ENCODE data around the gene ABCB9.

The ABCB9 gene

DNA sequence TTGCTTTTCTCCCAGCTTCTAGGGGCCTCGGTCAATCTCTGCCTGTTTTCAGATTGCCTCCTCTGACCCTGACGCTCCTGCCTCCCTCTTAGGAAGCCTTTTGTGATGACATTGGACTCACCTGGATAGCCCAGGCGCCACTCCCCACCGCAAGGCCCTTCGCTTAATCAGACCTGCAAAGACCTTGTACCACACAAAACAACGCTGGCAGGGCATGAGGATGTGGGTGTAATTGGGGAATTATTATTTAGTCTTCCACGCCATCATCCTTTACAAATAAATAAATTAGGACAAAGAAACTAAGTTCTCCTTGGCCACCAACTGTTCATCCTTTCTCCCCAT lies 62.6 kb downstream of the ABCB9 start:
- TF ChIP-seq ZFP30 (CRISPR knock-in tag; IDR thresholded peaks at IDR 0.05) (no peak), GLIS3 (CRISPR knock-in tag; IDR thresholded peaks at IDR 0.05) (no peak), TCF4 (CRISPR knock-in tag; IDR thresholded peaks at IDR 0.05; ENCODE audit: borderline replicate concordance) (no peak), BACH2 (CRISPR knock-in tag; IDR thresholded peaks at IDR 0.05; ENCODE audit: borderline replicate concordance) (no peak), ZFP3 (CRISPR knock-in tag; IDR thresholded peaks at IDR 0.05) (no peak), ISL1 (CRISPR knock-in tag; IDR thresholded peaks at IDR 0.05) (no peak), PPARA (CRISPR knock-in tag; IDR thresholded peaks at IDR 0.05; ENCODE audit: borderline replicate concordance) (no peak)
- TF ChIP-seq, protein P1, sequence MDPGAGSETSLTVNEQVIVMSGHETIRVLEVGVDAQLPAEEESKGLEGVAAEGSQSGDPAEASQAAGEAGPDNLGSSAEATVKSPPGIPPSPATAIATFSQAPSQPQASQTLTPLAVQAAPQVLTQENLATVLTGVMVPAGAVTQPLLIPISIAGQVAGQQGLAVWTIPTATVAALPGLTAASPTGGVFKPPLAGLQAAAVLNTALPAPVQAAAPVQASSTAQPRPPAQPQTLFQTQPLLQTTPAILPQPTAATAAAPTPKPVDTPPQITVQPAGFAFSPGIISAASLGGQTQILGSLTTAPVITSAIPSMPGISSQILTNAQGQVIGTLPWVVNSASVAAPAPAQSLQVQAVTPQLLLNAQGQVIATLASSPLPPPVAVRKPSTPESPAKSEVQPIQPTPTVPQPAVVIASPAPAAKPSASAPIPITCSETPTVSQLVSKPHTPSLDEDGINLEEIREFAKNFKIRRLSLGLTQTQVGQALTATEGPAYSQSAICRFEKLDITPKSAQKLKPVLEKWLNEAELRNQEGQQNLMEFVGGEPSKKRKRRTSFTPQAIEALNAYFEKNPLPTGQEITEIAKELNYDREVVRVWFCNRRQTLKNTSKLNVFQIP (CRISPR knock-in tag; IDR thresholded peaks at IDR 0.05; ENCODE audit: borderline replicate concordance, low read depth), result no peak
- ATAC-seq, result no peak

DNA sequence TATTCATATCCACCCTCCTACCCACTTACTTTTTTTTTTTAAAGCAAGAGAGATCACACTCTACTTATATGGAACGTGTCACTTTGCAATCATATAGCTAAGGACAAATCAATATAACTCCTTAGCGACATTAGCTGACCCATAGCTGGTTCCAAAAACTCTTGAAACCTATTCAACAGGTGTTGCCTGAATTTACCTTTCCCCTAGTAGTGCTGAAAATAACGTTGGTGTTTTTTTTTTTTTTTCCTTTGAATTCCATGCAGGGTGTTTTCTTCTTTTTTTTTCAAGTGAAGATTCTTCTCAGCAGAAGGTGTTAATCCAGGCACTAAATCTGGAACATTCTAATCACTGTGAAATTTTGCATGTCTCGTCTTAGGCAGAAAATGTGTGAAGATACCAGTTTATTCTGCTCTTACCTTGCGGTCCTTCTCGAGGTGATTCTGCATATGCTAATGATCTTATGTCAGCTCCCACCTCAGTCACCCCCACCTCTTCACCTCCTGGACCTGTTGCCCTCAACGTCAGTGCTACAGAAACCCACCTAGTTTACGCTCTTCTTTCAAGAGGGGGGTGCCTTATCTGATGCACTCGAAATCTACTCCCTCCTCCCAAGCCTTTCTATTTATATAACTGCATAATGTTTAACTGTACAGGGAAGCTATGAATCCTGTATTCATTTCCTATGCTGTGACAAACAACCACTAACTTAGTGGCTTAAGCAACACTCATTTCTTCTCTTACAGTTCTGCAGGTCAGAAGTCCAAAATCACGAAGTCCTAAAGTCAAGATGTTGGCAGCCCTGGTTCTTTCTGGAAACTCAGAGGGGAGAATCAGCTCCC lies 63.2 kb downstream of the ABCB9 start:
- no peak for TF ChIP-seq ZC3H10 (CRISPR knock-in tag; IDR thresholded peaks at IDR 0.05)
- TF ChIP-seq, protein P1 (CRISPR knock-in tag; IDR thresholded peaks at IDR 0.05; ENCODE audit: borderline replicate concordance, low read depth), result no peak
- TF ChIP-seq RARB (CRISPR knock-in tag; IDR thresholded peaks at IDR 0.05), result no peak
- no peak for TF ChIP-seq ZNF70 (CRISPR knock-in tag; IDR thresholded peaks at IDR 0.05)
- TF ChIP-seq SNAI2 (CRISPR knock-in tag; IDR thresholded peaks at IDR 0.05), result no peak
- no peak for ATAC-seq

DNA sequence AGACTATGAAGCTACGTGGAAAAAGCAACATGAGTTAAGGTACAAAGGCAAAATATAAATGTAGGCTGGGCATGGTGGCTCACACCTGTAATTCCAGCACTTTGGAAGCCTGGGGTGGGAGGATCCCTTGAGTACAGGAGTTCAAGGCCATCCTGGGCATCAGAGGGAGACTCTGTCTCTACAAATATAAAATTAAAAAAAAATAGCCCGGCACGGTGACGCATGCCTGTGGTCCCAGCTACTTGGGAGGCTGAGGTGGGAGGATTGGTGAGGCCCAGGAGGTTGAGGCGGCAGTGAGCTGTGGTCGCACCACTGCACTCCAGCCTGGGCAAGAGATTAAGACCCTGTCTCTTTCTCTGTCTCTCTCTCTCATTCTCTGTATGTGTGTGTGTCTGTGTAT lies 66.4 kb downstream of the ABCB9 start:
- no peak for ATAC-seq
- TF ChIP-seq, protein P2, sequence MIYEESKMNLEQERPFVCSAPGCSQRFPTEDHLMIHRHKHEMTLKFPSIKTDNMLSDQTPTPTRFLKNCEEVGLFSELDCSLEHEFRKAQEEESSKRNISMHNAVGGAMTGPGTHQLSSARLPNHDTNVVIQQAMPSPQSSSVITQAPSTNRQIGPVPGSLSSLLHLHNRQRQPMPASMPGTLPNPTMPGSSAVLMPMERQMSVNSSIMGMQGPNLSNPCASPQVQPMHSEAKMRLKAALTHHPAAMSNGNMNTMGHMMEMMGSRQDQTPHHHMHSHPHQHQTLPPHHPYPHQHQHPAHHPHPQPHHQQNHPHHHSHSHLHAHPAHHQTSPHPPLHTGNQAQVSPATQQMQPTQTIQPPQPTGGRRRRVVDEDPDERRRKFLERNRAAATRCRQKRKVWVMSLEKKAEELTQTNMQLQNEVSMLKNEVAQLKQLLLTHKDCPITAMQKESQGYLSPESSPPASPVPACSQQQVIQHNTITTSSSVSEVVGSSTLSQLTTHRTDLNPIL (CRISPR knock-in tag; IDR thresholded peaks at IDR 0.05; ENCODE audit: low read depth), result no peak
- TF ChIP-seq BACH2 (CRISPR knock-in tag; IDR thresholded peaks at IDR 0.05; ENCODE audit: borderline replicate concordance), result no peak
- TF ChIP-seq, protein P1 (CRISPR knock-in tag; IDR thresholded peaks at IDR 0.05; ENCODE audit: borderline replicate concordance, low read depth), result no peak
- no peak for TF ChIP-seq ESRRG (CRISPR knock-in tag; IDR thresholded peaks at IDR 0.05)
- no peak for TF ChIP-seq ARNTL (CRISPR knock-in tag; IDR thresholded peaks at IDR 0.05; ENCODE audit: borderline replicate concordance, low read depth)
- TF ChIP-seq SNAI2 (CRISPR knock-in tag; IDR thresholded peaks at IDR 0.05), result no peak
- TF ChIP-seq ZNF8 (CRISPR knock-in tag; IDR thresholded peaks at IDR 0.05), result no peak
- TF ChIP-seq CSDC2 (CRISPR knock-in tag; IDR thresholded peaks at IDR 0.05), result no peak
- TF ChIP-seq ZNF70 (CRISPR knock-in tag; IDR thresholded peaks at IDR 0.05), result no peak
- TF ChIP-seq RARB (CRISPR knock-in tag; IDR thresholded peaks at IDR 0.05), result no peak
- no peak for TF ChIP-seq ZC3H10 (CRISPR knock-in tag; IDR thresholded peaks at IDR 0.05)
- no peak for TF ChIP-seq ZFP30 (CRISPR knock-in tag; IDR thresholded peaks at IDR 0.05)
- TF ChIP-seq, protein P3, sequence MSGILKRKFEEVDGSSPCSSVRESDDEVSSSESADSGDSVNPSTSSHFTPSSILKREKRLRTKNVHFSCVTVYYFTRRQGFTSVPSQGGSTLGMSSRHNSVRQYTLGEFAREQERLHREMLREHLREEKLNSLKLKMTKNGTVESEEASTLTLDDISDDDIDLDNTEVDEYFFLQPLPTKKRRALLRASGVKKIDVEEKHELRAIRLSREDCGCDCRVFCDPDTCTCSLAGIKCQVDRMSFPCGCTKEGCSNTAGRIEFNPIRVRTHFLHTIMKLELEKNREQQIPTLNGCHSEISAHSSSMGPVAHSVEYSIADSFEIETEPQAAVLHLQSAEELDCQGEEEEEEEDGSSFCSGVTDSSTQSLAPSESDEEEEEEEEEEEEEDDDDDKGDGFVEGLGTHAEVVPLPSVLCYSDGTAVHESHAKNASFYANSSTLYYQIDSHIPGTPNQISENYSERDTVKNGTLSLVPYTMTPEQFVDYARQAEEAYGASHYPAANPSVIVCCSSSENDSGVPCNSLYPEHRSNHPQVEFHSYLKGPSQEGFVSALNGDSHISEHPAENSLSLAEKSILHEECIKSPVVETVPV (CRISPR knock-in tag; IDR thresholded peaks at IDR 0.05), result no peak

DNA sequence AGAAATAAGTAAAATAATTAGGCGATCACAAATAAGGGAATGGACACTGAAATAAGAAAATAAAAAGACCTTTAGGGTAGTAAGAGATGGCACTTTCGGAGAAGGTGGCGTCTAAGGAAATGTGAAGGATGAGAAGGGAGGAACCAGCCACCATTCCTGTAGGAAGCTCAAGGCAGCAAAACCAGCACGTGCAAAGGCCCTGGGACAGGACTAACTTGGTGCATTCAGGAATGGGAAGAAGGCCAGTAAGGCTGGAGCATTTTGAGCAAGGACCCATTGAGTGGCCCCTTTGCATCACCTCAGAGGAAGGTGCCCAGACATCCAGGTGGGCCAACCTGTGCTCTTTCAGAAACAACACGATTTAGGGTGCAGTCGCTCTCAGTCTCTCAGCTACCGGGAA lies 69.6 kb downstream of the ABCB9 start:
- ATAC-seq, result no peak
- TF ChIP-seq TCF4 (CRISPR knock-in tag; IDR thresholded peaks at IDR 0.05; ENCODE audit: borderline replicate concordance), result no peak
- TF ChIP-seq GLIS3 (CRISPR knock-in tag; IDR thresholded peaks at IDR 0.05), result no peak
- no peak for TF ChIP-seq ZNF70 (CRISPR knock-in tag; IDR thresholded peaks at IDR 0.05)
- TF ChIP-seq ZC3H10 (CRISPR knock-in tag; IDR thresholded peaks at IDR 0.05), result no peak
- no peak for TF ChIP-seq ISL1 (CRISPR knock-in tag; IDR thresholded peaks at IDR 0.05)
- TF ChIP-seq PPARA (CRISPR knock-in tag; IDR thresholded peaks at IDR 0.05; ENCODE audit: borderline replicate concordance), result no peak
- TF ChIP-seq, protein P4, sequence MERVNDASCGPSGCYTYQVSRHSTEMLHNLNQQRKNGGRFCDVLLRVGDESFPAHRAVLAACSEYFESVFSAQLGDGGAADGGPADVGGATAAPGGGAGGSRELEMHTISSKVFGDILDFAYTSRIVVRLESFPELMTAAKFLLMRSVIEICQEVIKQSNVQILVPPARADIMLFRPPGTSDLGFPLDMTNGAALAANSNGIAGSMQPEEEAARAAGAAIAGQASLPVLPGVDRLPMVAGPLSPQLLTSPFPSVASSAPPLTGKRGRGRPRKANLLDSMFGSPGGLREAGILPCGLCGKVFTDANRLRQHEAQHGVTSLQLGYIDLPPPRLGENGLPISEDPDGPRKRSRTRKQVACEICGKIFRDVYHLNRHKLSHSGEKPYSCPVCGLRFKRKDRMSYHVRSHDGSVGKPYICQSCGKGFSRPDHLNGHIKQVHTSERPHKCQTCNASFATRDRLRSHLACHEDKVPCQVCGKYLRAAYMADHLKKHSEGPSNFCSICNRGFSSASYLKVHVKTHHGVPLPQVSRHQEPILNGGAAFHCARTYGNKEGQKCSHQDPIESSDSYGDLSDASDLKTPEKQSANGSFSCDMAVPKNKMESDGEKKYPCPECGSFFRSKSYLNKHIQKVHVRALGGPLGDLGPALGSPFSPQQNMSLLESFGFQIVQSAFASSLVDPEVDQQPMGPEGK (CRISPR knock-in tag; IDR thresholded peaks at IDR 0.05; ENCODE audit: borderline replicate concordance), result no peak
- TF ChIP-seq, protein P2 (CRISPR knock-in tag; IDR thresholded peaks at IDR 0.05; ENCODE audit: low read depth), result no peak
- no peak for TF ChIP-seq ZFP30 (CRISPR knock-in tag; IDR thresholded peaks at IDR 0.05)
- no peak for TF ChIP-seq SNAI2 (CRISPR knock-in tag; IDR thresholded peaks at IDR 0.05)
- no peak for TF ChIP-seq RARB (CRISPR knock-in tag; IDR thresholded peaks at IDR 0.05)
- TF ChIP-seq CSDC2 (CRISPR knock-in tag; IDR thresholded peaks at IDR 0.05), result no peak
- TF ChIP-seq BACH2 (CRISPR knock-in tag; IDR thresholded peaks at IDR 0.05; ENCODE audit: borderline replicate concordance), result no peak
- TF ChIP-seq ARNTL (CRISPR knock-in tag; IDR thresholded peaks at IDR 0.05; ENCODE audit: borderline replicate concordance, low read depth), result no peak
- TF ChIP-seq, protein P3 (CRISPR knock-in tag; IDR thresholded peaks at IDR 0.05), result no peak

Data from SK-N-SH treated with all-trans-retinoic acid at 6 μM for 48 hours (cell line).